Dendritic cell treated with granulocyte-macrophage colony-stimulating factor and Interleukin-4, amounts not matched to agents 40 ng/mL and 50 ng/mL, for 4 days (primary cell): Measurements from ENCODE around the gene SYCN.

Experiments
- H3K27ac Mint-ChIP-seq: one replicate; pipeline ENCODE4 v1.8.0; 2022; ENCODE audit warnings: mild to moderate bottlenecking, mixed read lengths
- H3K27me3 Mint-ChIP-seq: one replicate; pipeline ENCODE4 v1.8.0; 2022; ENCODE audit warnings: mild to moderate bottlenecking, mixed read lengths
- H3K36me3 Mint-ChIP-seq: one replicate; pipeline ENCODE4 v1.8.0; 2022; ENCODE audit warnings: low read depth, mixed read lengths
- H3K4me1 Mint-ChIP-seq: one replicate; pipeline ENCODE4 v1.8.0; 2022; ENCODE audit warnings: low read depth, mixed read lengths
- H3K4me3 Mint-ChIP-seq: one replicate; pipeline ENCODE4 v1.8.0; 2022; ENCODE audit warnings: mild to moderate bottlenecking, moderate library complexity, mixed read lengths
- H3K9me3 Mint-ChIP-seq: one replicate; pipeline ENCODE4 v1.8.0; 2022; ENCODE audit warnings: mixed read lengths
- intact Hi-C: fragments of 100-400 bp; cut with micrococcal nuclease; formaldehyde crosslinking; loops from one replicate; pipeline ENCODE4 v1.15.0; 2022

SYCN gene

DNA sequence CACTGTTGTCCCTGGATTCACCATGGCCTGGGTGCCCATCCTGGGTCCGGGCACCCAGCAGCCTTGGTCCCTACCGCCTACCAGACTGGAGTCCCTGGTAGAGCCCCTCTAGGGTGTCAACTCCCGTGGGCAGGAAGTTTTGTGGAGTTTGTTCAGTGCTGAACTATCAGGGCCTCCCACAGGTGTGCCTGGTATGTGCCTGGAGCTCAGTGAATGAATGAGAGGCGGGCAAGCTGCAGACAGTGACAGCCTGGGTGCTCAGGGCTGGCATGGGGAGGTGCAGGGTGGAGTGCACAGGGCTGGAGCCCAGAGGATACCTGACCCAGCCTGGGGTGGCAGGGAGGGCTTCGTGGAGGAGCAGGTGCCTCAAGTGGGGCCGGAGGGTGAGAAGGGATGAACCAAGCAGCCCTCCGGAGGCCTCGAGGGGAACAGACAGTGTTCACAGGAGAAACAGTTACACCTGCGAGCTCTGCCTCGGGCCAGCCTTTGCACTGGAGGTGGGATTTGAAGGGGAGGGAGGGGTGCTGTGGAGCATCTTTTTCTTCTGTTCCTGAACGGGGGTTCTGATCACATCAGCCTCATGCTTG, 48.9 kb downstream of the SYCN start:
- Mint-ChIP-seq H3K27me3 (no peaks in the 10 kb centered on the region), H3K27ac (no peak overlapping the region), H3K4me3 (no peak overlapping the region), H3K4me1 (peaks cover 2% of the 10 kb centered on the region), H3K9me3 (no peaks in the 10 kb centered on the region), H3K36me3 (peaks cover 20% of the 10 kb centered on the region)
- intact Hi-C loops, result no loop called here

- no peaks in the 10 kb centered on the region for H3K4me1 Mint-ChIP-seq
- intact Hi-C loops, result no loop called here
- no peaks in the 10 kb centered on the region for H3K9me3 Mint-ChIP-seq
- H3K27me3 Mint-ChIP-seq, result no peaks in the 10 kb centered on the region
- H3K36me3 Mint-ChIP-seq, result peaks cover 18% of the 10 kb centered on the region
- no peak overlapping the region for H3K27ac Mint-ChIP-seq
- no peak overlapping the region for H3K4me3 Mint-ChIP-seq
Observed at GRCh38 chr19:39154629-39155100, 49.4 kb downstream of the SYCN start.

- no peaks in the 10 kb centered on the region for H3K4me1 Mint-ChIP-seq
Observed at GRCh38 chr19:39154100-39154628, 49.9 kb downstream of the SYCN start.

More at GRCh38 chr19:39154100-39154628, 49.9 kb downstream of the SYCN start:
- intact Hi-C loops, result no loop called here
- Mint-ChIP-seq H3K27me3 (no peaks in the 10 kb centered on the region), H3K36me3 (peaks cover 13% of the 10 kb centered on the region), H3K9me3 (no peaks in the 10 kb centered on the region), H3K27ac (no peak overlapping the region), H3K4me3 (no peak overlapping the region)
